ENCODE results near the gene MMAB. TPM values are rescaled to one million over a fixed set of nuclear protein-coding genes. Genes with fewer than 3 reads are reported as not detected.

The MMAB gene
- total RNA-seq, 1 donor from 2014 or later = 24.7 TPM

DNA sequence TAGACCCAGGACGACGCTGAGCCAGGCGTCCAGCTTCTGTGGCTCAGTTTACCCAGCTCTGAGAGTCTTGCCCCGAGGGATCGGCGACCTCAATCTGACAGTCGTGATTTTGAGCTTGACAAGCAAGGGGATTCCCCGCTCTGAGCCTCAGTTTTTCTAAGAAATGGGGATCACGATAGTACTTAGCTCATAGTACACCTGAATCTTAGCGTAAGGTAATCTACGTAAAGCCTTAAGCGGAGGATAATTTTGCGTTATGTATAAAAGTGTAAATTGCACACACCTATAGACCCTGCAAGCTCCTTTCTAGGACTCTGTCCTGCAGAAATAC lies 575 bp upstream of the MMAB start:
- Histone ChIP-seq H3K4me1 (peaks cover 15% of the 10 kb centered on the region), H3K27ac (no peak overlapping the region), H3K27me3 (no peaks in the 10 kb centered on the region), H3K9ac (peak overlapping the region; percentile 52), H3K79me2 (ENCODE audit: low read depth) (peaks cover 25% of the 10 kb centered on the region), H3K9me3 (ENCODE audit: low read depth) (no peaks in the 10 kb centered on the region), H4K20me1 (ENCODE audit: low read depth) (peaks cover 5% of the 10 kb centered on the region), H3F3A (ENCODE audit: low read depth) (no peaks in the 10 kb centered on the region), H2AFZ (replicated peaks) (peak overlapping the region; percentile 89), H3K4me3 (peak overlapping the region; percentile 77), H3K4me2 (peak overlapping the region; percentile 92), H3K36me3 (no peaks in the 10 kb centered on the region)
- Mint-ChIP-seq H3K4me3 (peak overlapping the region; percentile 95), H3K36me3 (peaks cover 20% of the 10 kb centered on the region), H3K27ac (no peak overlapping the region), H3K4me1 (peaks cover 28% of the 10 kb centered on the region), H3K9me3 (no peaks in the 10 kb centered on the region), H3K27me3 (ENCODE audit: insufficient read depth, low read depth) (peaks cover 3% of the 10 kb centered on the region)
- no peak for DNase-seq (ENCODE audit: low spot score)
- TF ChIP-seq EZH2 (IDR thresholded peaks at IDR 0.05) (no peak), EZH2phosphoT487 (IDR thresholded peaks at IDR 0.05) (no peak)
- TF ChIP-seq, protein P1, sequence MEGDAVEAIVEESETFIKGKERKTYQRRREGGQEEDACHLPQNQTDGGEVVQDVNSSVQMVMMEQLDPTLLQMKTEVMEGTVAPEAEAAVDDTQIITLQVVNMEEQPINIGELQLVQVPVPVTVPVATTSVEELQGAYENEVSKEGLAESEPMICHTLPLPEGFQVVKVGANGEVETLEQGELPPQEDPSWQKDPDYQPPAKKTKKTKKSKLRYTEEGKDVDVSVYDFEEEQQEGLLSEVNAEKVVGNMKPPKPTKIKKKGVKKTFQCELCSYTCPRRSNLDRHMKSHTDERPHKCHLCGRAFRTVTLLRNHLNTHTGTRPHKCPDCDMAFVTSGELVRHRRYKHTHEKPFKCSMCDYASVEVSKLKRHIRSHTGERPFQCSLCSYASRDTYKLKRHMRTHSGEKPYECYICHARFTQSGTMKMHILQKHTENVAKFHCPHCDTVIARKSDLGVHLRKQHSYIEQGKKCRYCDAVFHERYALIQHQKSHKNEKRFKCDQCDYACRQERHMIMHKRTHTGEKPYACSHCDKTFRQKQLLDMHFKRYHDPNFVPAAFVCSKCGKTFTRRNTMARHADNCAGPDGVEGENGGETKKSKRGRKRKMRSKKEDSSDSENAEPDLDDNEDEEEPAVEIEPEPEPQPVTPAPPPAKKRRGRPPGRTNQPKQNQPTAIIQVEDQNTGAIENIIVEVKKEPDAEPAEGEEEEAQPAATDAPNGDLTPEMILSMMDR (IDR thresholded peaks at IDR 0.05) = no peak

DNA sequence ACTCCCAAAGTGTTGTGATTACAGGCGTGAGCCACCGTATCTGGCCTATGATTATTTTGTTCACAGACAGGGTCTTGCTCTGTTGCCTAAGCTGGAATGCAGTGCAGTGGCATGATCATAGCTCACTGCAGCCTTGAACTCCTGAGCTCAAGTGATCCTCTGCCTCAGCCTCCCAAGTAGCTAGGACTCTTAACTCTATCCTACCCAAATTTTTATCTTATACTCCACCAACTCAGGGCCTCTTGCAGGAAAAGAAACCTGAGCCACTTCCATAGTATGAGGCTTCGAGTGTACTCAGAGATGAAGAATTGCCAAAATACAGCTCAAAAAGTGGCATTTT lies 828 bp downstream of the MMAB start:
- H3K27ac Mint-ChIP-seq = peak overlapping the region; percentile 14

GRCh38 chr12:109571773-109572505 lies 1.4 kb downstream of the MMAB start:
- Histone ChIP-seq H2AFZ (replicated peaks) (no peak overlapping the region), H3K27ac (no peak overlapping the region), H3F3A (ENCODE audit: low read depth) (no peaks in the 10 kb centered on the region), H3K9ac (no peak overlapping the region), H3K4me2 (peak overlapping the region; percentile 75), H3K27me3 (no peaks in the 10 kb centered on the region), H3K4me3 (no peak overlapping the region), H3K4me1 (peaks cover 15% of the 10 kb centered on the region), H4K20me1 (ENCODE audit: low read depth) (peaks cover 5% of the 10 kb centered on the region), H3K36me3 (no peaks in the 10 kb centered on the region), H3K79me2 (ENCODE audit: low read depth) (peaks cover 25% of the 10 kb centered on the region), H3K9me3 (ENCODE audit: low read depth) (no peaks in the 10 kb centered on the region)
- Mint-ChIP-seq H3K27me3 (ENCODE audit: insufficient read depth, low read depth) (peaks cover 5% of the 10 kb centered on the region), H3K4me3 (peak overlapping the region; percentile 95), H3K9me3 (no peaks in the 10 kb centered on the region), H3K4me1 (peaks cover 28% of the 10 kb centered on the region), H3K36me3 (peaks cover 23% of the 10 kb centered on the region), H3K27ac (no peak overlapping the region)
- DNase-seq (ENCODE audit: low spot score) = no peak
- TF ChIP-seq EZH2phosphoT487 (IDR thresholded peaks at IDR 0.05) (no peak), EZH2 (IDR thresholded peaks at IDR 0.05) (no peak)
- TF ChIP-seq, protein P1 (IDR thresholded peaks at IDR 0.05) = no peak

More for the DNA sequence above, 828 bp downstream of the MMAB start:
- H3K9me3 Mint-ChIP-seq = no peaks in the 10 kb centered on the region
- peak overlapping the region; percentile 75 for H3K4me2 ChIP-seq
- H2AFZ ChIP-seq (replicated peaks) = no peak overlapping the region
- H3K4me3 Mint-ChIP-seq = peak overlapping the region; percentile 95
- TF ChIP-seq EZH2phosphoT487 (IDR thresholded peaks at IDR 0.05) (no peak), EZH2 (IDR thresholded peaks at IDR 0.05) (no peak)
- TF ChIP-seq, protein P1 (IDR thresholded peaks at IDR 0.05) = no peak
- H3K36me3 ChIP-seq = no peaks in the 10 kb centered on the region
- H3K4me3 ChIP-seq = peak overlapping the region; percentile 57
- no peak for DNase-seq (ENCODE audit: low spot score)
- no peak overlapping the region for H3K27ac ChIP-seq
- H3K9me3 ChIP-seq (ENCODE audit: low read depth) = no peaks in the 10 kb centered on the region
- peaks cover 5% of the 10 kb centered on the region for H4K20me1 ChIP-seq (ENCODE audit: low read depth)
- H3K4me1 Mint-ChIP-seq = peaks cover 28% of the 10 kb centered on the region
- H3K36me3 Mint-ChIP-seq = peaks cover 21% of the 10 kb centered on the region
- H3K27me3 Mint-ChIP-seq (ENCODE audit: insufficient read depth, low read depth) = peaks cover 5% of the 10 kb centered on the region
- H3F3A ChIP-seq (ENCODE audit: low read depth) = no peaks in the 10 kb centered on the region
- H3K4me1 ChIP-seq = peaks cover 15% of the 10 kb centered on the region
- H3K79me2 ChIP-seq (ENCODE audit: low read depth) = peaks cover 25% of the 10 kb centered on the region
- H3K9ac ChIP-seq = no peak overlapping the region
- no peaks in the 10 kb centered on the region for H3K27me3 ChIP-seq
